Effector memory CD8-positive, alpha-beta T cell (primary cell): ENCODE results near the gene ADAMTS3.

Experiments used
- ATAC-seq: fragments of 150-1000 bp; cut with Tn5 transposase; replicated peaks from 2 replicates; pipeline ENCODE4 v1.10.0; 2021; ENCODE audit warnings: mild to moderate bottlenecking, moderate library complexity
- DNase-seq, 3 experiments: peaks; one replicate each; pipeline ENCODE4 v3.0.0; 2021
- H3K27ac Mint-ChIP-seq, 2 donors: one replicate each; pipeline ENCODE4 v1.8.0; 2022; ENCODE audit warnings: mild to moderate bottlenecking in 2 of 2, mixed read lengths in 2 of 2, moderate library complexity in 2 of 2
- H3K27me3 Mint-ChIP-seq, 2 donors: one replicate each; pipeline ENCODE4 v1.8.0; 2022; ENCODE audit warnings: mixed read lengths in 2 of 2
- H3K36me3 Mint-ChIP-seq: one replicate; pipeline ENCODE4 v1.8.0; 2022; ENCODE audit warnings: mild to moderate bottlenecking, moderate library complexity, mixed read lengths; ENCODE audit not compliant: insufficient read depth
- H3K4me1 Mint-ChIP-seq, 2 donors: one replicate each; pipeline ENCODE4 v1.8.0; 2022; ENCODE audit warnings: low read depth in 2 of 2, mixed read lengths in 2 of 2
- H3K4me3 Mint-ChIP-seq, 2 donors: one replicate each; pipeline ENCODE4 v1.8.0; 2022; ENCODE audit warnings: mild to moderate bottlenecking in 2 of 2, mixed read lengths in 2 of 2, moderate library complexity in 2 of 2
- H3K9me3 Mint-ChIP-seq, 2 donors: one replicate each; pipeline ENCODE4 v1.8.0; 2022; ENCODE audit warnings: mixed read lengths in 2 of 2

The ADAMTS3 gene

DNA sequence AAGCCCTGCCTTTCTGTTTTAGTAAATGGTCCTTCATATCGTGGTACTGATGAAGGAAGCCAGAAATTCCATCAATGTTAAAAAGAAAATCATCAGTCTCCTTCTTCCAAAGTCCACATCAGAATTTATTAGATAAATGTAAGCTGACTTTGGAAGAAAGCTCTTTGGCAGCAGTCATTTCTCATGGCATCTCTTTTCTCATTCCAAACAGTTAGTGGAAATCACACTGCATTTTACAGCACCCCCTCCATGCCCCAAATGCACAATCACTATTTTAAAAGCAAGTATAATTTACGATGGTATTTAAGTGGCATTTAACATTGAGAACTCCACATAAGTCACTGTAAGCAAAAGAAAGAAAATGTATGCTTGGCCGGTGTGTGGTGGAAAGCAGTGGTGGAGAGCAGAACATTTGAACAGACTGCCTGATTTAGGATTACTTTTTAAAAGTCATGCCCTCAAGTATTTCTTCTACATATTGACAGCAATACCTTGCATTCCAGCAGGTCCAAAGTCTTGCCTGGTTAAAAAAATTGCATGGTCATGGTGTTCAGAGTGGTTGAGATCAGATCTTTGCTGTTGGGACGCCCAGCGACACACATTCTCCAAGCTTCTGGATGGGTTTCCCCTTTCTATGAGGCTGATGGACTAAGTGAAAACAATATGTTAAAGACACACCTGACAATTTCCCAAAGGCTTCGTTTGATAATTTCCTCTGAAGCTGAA lies 248.6 kb downstream of the ADAMTS3 start:
- no peak for ATAC-seq
- Mint-ChIP-seq H3K4me3 (no peak overlapping the region), H3K27ac (no peak overlapping the region), H3K36me3 (no peaks in the 10 kb centered on the region), H3K9me3 (no peaks in the 10 kb centered on the region), H3K27me3 (peaks cover 0 to 10% of the 10 kb centered on the region in 2 donors), H3K4me1 (peaks cover 4 to 5% of the 10 kb centered on the region in 2 donors)
- DNase-seq: no peak

DNA sequence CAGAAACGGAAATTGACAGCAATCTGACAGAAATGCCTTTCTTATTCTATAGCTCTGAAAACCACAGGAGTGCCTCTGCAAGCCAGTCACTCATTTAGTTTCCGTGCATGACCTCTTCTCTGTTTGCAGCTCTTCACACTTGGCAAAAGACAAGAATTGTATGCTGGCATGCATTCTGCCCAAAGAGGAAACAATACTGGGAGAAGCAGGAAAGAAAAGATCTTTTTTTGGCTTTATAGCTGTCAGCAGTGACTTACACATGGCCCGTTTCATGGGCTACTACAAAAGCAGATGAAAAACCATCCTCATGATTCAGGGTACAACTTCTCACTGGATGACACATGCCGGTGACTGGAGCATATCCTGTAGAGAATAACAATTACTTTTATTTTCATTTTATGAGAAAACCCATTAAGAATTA lies 249.4 kb downstream of the ADAMTS3 start:
- H3K4me1 Mint-ChIP-seq: peaks cover 4 to 5% of the 10 kb centered on the region in 2 donors
- no peaks in the 10 kb centered on the region for H3K9me3 Mint-ChIP-seq
- ATAC-seq: peak; percentile 26
- no peak overlapping the region for H3K27ac Mint-ChIP-seq
- no peak for DNase-seq
- peak overlapping the region in 1 of 2 donors; percentile 38 for H3K4me3 Mint-ChIP-seq
- H3K27me3 Mint-ChIP-seq: peaks cover 0 to 10% of the 10 kb centered on the region in 2 donors
- H3K36me3 Mint-ChIP-seq: no peaks in the 10 kb centered on the region

DNA sequence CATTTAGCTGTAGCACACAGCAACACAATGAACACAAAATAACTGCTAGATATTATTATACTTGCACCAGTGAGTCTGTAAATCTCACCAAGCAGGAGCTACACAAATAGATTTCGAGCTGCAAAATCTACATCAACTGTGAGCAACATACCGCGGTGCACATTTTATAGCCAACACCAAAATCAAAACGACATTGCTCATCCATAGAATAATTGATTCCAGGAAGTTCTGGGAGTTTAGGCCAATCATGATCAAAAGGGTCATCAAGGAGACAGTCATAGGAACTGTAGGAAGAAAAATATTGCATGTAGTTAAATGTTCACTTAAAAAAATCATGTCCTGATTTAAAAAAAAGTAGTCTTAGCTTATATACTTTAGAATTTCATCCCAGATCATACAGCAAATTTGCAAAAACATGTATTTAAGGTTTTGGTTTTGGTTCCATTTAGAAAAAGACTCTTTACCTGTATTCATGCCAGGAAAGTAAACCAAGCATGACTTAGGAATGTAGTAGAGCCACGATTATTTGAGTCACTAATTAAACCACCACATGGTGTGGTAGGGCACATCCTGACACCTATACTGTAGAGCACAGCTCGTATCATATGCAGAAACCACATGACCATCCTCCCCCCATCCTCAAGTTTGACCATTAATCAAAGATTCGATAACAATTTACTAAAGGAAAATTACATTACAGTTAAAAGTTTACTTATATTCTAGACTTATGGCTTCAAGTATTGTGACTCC lies 250.4 kb downstream of the ADAMTS3 start:
- Mint-ChIP-seq H3K4me1 (peaks cover 4 to 5% of the 10 kb centered on the region in 2 donors), H3K36me3 (no peaks in the 10 kb centered on the region), H3K27ac (no peak overlapping the region), H3K4me3 (no peak overlapping the region), H3K9me3 (no peaks in the 10 kb centered on the region), H3K27me3 (peaks cover 0 to 9% of the 10 kb centered on the region in 2 donors)
- ATAC-seq (no peak), DNase-seq (no peak)

DNA sequence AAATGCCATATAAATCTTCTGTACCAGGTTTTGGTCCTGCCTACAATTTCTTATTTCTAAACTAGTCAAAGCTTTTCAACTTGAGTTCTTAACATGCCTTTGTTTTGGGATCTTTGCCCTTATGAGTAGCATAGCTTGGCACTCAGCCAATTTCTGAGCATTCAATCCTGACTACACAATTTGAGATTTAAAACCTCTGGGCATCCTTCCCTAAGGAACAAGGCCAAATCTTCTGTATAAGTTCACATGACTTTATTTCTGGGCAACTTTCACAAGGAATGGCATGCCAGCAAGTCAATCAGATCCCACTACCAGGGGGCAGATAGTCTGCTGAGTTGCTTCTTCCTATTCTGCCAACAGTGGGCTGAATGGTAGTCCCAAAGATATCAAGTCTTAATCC lies 254.2 kb downstream of the ADAMTS3 start:
- Mint-ChIP-seq H3K36me3 (no peaks in the 10 kb centered on the region), H3K27ac (no peak overlapping the region), H3K27me3 (no peaks in the 10 kb centered on the region), H3K9me3 (no peaks in the 10 kb centered on the region), H3K4me1 (peaks cover 4 to 5% of the 10 kb centered on the region in 2 donors), H3K4me3 (no peak overlapping the region)
- DNase-seq (no peak), ATAC-seq (no peak)

DNA sequence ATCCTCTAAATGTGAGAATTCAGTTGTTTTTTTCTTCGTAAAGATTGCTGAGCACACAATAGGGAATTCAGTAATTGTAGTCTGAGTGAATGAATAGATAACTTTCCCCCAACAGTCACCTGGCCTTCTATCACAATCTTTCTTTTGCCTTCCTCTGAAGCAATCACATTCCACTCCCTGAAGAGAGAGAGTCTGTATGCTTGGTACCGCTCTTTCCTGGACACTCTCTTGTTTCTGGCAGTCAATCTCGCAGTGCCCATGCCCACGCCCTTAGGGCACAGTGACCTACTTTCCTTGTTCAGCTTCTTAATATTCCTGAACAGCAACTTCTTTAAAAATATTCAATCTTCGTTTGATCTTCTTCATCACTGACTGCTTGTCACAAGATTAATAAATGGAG lies 255.9 kb downstream of the ADAMTS3 start:
- H3K27me3 Mint-ChIP-seq: no peaks in the 10 kb centered on the region
- ATAC-seq (no peak), DNase-seq (no peak)
- no peak overlapping the region for H3K4me3 Mint-ChIP-seq
- H3K4me1 Mint-ChIP-seq: no peaks in the 10 kb centered on the region
- H3K9me3 Mint-ChIP-seq: no peaks in the 10 kb centered on the region
- no peaks in the 10 kb centered on the region for H3K36me3 Mint-ChIP-seq
- H3K27ac Mint-ChIP-seq: no peak overlapping the region

DNA sequence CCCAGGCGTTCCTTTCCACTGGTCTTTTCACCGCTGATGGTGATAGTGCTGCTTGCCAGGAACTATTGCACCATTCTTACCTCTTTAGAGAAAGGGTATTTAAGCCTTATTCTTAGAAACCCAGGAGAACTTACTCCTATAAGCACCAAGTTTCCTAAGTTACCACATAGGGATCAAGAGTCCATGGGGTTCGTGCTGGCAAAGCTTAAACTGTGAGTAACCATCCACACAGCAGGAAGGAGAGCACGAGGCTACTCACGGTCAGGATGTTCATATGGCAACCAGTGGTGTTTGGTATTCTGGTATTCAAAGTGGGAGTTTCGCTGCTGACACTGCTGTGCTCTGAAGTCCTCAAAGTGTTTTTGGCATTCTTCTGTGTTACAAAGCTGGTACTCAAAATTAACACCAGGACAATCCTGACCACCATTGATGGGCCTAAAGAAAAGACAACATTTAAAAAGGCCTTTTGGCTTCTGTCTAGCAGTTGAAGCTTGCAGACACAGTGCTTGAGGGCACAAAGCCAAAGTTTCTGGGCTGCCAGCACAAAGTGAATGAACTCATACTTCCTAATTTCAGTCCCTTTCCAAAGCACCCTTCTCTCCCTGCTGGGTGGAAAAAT lies 256.9 kb downstream of the ADAMTS3 start:
- ATAC-seq (no peak), DNase-seq (no peak)
- H3K27me3 Mint-ChIP-seq: no peaks in the 10 kb centered on the region
- H3K9me3 Mint-ChIP-seq: no peaks in the 10 kb centered on the region
- H3K4me1 Mint-ChIP-seq: no peaks in the 10 kb centered on the region
- H3K4me3 Mint-ChIP-seq: no peak overlapping the region
- no peak overlapping the region for H3K27ac Mint-ChIP-seq
- no peaks in the 10 kb centered on the region for H3K36me3 Mint-ChIP-seq

DNA sequence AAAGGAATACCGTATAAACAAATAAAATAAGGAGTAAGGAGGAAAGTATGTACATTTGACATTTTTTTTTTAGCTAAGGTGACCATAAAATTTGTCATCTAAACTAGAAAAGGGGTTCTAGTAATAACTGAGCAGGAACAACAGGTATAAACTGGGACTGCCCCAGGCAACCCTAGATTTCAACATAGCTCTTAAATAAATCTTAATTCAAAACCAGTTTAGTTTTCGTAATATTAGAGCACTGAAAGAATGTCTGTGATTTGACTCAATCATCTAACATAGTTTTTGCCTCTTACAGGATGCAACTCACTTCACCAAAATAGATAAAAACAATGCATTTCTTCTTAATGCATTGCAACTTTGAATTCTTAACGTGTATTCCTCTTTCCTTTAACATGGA lies 257.7 kb downstream of the ADAMTS3 start:
- ATAC-seq: no peak
- Mint-ChIP-seq H3K4me1 (no peaks in the 10 kb centered on the region), H3K36me3 (no peaks in the 10 kb centered on the region), H3K27me3 (no peaks in the 10 kb centered on the region), H3K9me3 (no peaks in the 10 kb centered on the region), H3K4me3 (no peak overlapping the region), H3K27ac (no peak overlapping the region)
- DNase-seq: no peak

DNA sequence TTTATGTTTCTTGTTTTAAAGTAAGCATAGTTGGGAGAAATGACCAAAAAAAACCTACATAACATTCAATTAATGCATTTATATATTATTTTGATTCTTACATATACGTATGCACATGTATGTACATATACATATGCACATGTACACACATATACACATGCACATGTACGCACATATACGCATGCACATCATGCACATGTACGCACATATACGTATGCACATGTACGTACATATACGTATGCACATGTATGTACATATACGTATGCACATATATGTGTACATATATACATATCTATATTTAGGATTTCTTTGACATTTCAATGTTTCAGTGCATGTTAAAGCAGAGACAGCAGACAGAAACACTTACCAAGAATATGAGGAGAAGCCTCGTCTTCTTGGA lies 263.4 kb downstream of the ADAMTS3 start:
- no peaks in the 10 kb centered on the region for H3K36me3 Mint-ChIP-seq
- ATAC-seq (no peak), DNase-seq (no peak)
- H3K4me3 Mint-ChIP-seq: no peak overlapping the region
- no peak overlapping the region for H3K27ac Mint-ChIP-seq
- no peaks in the 10 kb centered on the region for H3K4me1 Mint-ChIP-seq
- H3K27me3 Mint-ChIP-seq: no peaks in the 10 kb centered on the region
- H3K9me3 Mint-ChIP-seq: no peaks in the 10 kb centered on the region

DNA sequence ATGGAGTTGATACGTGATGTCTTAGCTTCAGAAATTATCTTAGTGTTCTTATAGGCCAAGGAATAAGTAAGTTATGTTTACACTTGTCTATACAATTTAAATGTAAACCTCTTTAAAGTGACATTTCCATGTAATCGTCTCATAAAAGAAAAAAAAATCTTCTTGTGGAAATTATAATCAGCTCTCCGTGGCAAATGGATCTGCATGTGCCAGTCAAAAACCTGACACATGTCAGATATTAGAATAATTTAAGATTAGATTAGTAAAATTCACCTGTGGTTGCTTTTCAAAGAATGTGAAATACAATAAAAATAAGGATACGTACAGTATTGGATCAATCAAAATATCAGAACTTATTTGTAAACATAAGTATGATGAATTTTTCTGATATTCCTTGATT lies 263.9 kb downstream of the ADAMTS3 start:
- Mint-ChIP-seq H3K4me3 (no peak overlapping the region), H3K36me3 (no peaks in the 10 kb centered on the region), H3K27me3 (no peaks in the 10 kb centered on the region), H3K4me1 (no peaks in the 10 kb centered on the region), H3K9me3 (no peaks in the 10 kb centered on the region), H3K27ac (no peak overlapping the region)
- ATAC-seq (no peak), DNase-seq (no peak)

DNA sequence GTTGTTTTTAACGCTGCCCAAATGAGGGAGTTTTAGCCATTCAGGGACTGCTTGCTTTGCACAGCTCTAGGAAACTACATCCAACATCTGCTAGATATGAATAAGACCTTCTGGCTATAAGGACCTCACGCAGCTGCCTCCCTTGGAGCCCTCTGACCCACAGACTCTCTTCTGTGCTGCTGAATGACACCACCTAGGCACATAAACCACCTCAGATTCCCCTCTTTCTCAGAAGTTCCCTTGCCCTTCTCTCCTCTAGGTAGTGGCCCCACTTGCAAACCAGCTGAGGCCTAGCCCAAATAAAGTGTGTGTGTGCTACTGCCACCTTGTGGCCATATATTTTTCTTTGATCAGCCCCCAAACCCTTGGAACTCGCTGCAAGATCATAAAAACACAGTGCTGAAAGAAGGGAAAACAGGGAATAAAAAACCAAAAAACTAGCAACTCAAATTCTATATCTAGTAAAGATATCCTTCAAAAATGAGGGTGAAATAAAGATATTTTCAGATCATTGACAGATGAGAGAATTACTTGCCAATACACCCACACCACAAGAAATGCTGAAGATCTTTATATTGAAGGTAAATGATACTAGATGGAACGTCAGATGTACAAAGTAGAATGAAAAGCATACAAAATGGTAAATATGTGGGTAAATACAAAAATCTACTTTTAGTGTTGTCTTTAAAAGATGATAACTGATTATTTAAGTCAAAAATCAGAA lies 265.9 kb downstream of the ADAMTS3 start:
- H3K36me3 Mint-ChIP-seq: no peaks in the 10 kb centered on the region
- peak; percentile 64 for ATAC-seq
- no peaks in the 10 kb centered on the region for H3K4me1 Mint-ChIP-seq
- no peaks in the 10 kb centered on the region for H3K9me3 Mint-ChIP-seq
- H3K4me3 Mint-ChIP-seq: no peak overlapping the region
- DNase-seq: peak; percentile 18 to 43 (median 29)
- no peak overlapping the region for H3K27ac Mint-ChIP-seq
- H3K27me3 Mint-ChIP-seq: no peaks in the 10 kb centered on the region

DNA sequence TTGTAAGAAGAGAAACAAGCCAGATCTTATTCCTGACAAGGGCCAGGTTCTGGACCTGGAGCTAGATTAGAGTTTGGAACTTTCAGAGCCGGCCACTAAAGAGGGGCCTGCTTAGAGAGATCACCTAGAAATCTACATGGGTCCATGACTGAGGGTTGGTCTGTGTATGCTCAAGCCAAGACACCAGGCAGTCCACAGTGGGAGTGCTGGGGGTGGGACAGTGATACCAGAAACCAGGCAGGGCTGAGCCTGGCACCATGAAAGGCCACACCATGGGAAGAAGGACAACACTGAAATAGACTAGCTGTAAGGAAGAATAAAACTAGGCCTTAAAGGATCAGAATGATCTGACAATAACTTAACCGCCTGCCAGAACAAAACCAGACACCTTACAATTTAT lies 267.3 kb downstream of the ADAMTS3 start:
- no peak overlapping the region for H3K27ac Mint-ChIP-seq
- ATAC-seq: no peak
- no peaks in the 10 kb centered on the region for H3K36me3 Mint-ChIP-seq
- H3K9me3 Mint-ChIP-seq: no peaks in the 10 kb centered on the region
- no peak overlapping the region for H3K4me3 Mint-ChIP-seq
- H3K4me1 Mint-ChIP-seq: no peaks in the 10 kb centered on the region
- no peaks in the 10 kb centered on the region for H3K27me3 Mint-ChIP-seq
- no peak for DNase-seq

DNA sequence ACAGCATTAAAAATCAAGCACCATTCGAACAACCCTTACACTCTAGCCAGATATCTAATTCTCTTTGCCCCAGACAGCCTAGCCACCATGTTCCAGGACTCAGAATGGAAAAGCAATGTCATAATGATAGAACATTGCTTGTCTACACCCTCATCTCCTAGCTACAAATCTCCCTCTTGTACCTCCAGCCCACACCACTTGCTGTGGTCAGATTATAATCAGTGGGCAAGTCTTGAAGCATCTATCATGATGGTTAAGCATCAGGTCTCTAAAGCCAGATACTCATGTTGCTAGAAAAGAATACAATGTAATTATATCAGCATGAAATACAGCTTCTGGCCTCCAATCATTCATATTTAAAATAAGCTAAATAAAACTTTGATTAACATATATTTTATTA lies 268.9 kb downstream of the ADAMTS3 start:
- DNase-seq: no peak
- Mint-ChIP-seq H3K9me3 (no peaks in the 10 kb centered on the region), H3K4me3 (no peak overlapping the region), H3K27ac (no peak overlapping the region), H3K27me3 (no peaks in the 10 kb centered on the region), H3K36me3 (no peaks in the 10 kb centered on the region), H3K4me1 (no peaks in the 10 kb centered on the region)
- ATAC-seq: no peak

DNA sequence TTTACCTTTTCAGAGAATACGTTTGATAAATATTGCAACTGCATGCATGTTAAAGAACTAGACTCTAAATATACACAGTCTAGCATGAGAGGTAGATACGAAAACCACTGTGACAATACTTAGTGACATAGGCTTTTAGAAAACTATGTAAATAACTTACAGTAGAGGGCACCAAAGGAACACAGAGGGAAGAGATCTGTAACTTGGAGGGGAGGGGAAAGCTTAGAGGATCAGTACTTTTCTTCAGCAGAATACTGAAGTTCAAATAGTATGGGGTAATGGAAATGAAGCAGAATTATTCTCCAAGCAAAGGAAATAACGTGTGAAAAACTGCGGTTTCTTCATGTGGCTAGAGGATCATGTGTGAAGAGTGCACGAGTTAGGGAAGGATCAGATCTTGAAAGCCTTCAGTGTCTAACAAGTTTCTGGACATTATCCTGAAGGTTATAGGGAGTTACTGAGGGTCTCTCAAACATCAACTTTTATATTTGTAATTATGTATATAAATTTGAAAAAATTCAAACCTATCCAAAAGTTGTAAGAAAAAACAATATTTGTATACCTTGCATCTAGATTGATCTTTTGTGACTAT lies 273.0 kb downstream of the ADAMTS3 start:
- peak; percentile 35 for ATAC-seq
- H3K4me1 Mint-ChIP-seq: no peaks in the 10 kb centered on the region
- peaks cover 11 to 19% of the 10 kb centered on the region in 2 donors for H3K27me3 Mint-ChIP-seq

More for the DNA sequence above, 273.0 kb downstream of the ADAMTS3 start:
- Mint-ChIP-seq H3K36me3 (no peaks in the 10 kb centered on the region), H3K27ac (no peak overlapping the region), H3K4me3 (no peak overlapping the region), H3K9me3 (no peaks in the 10 kb centered on the region)
- DNase-seq: no peak
